ENCODE measurements around the gene G6PC3. TPM values are rescaled to one million over a fixed set of nuclear protein-coding genes. Genes with fewer than 3 reads are reported as not detected.
A peak's percentile ranks its signal among the peaks of the same experiment; 100 is the strongest.
"Not testable (repeated sequence)": the region's sequence is repeated elsewhere in the genome, so short reads cannot be mapped to it uniquely, and the experiment has no call there.

Gene G6PC3
- total RNA-seq, 6 experiments from 2014 or later, result 5.9 to 24.2 (median 9.9) TPM

- intact Hi-C loops (cut with DNase I), result no loop called here
- peak; percentile 86 to 97 (median 95) for DNase-seq
- peak; percentile 86 to 93 (median 92) for ATAC-seq
- Histone ChIP-seq H3K9me3 (no peaks in the 10 kb centered on the region), H3K4me3 (no peak overlapping the region), H3K36me3 (peaks cover 0 to 13% (median 0%) of the 10 kb centered on the region in 4 donors), H3K27me3 (no peaks in the 10 kb centered on the region), H3K27ac (peak overlapping the region; percentile 46 to 68 (median 62)), H3K4me1 (peaks cover 0 to 35% (median 19%) of the 10 kb centered on the region in 4 donors)
- TF ChIP-seq CTCF (IDR thresholded peaks at IDR 0.05), result no peak
- WGBS (ENCODE audit: insufficient coverage, low coverage, low lambda C conversion rate, missing lambda C conversion rate), result no CpG with 5 or more reads among the region's 13 CpGs
Observed at GRCh38 chr17:44097110-44097958, 26.8 kb downstream of the G6PC3 start.

- ATAC-seq; H3K36me3 ChIP-seq; H3K27me3 ChIP-seq; DNase-seq; H3K4me3 ChIP-seq; H3K27ac ChIP-seq; intact Hi-C loops (cut with DNase I); H3K9me3 ChIP-seq: not testable (repeated sequence)
- H3K4me1 ChIP-seq, result peaks cover 0 to 26% (median 16%) of the 10 kb centered on the region in 4 donors
- WGBS (ENCODE audit: insufficient coverage, low coverage, low lambda C conversion rate, missing lambda C conversion rate), result 17% methylated on average over 1 of the region's 6 CpGs
Observed at GRCh38 chr17:44101858-44102257, 31.3 kb downstream of the G6PC3 start.

GRCh38 chr17:44102849-44103622 is 32.5 kb downstream of the G6PC3 start:
- ATAC-seq, result no peak
- Histone ChIP-seq H3K27me3 (no peaks in the 10 kb centered on the region), H3K27ac (no peak overlapping the region), H3K4me1 (peaks cover 0 to 27% (median 15%) of the 10 kb centered on the region in 4 donors), H3K9me3 (no peaks in the 10 kb centered on the region), H3K4me3 (no peak overlapping the region), H3K36me3 (no peaks in the 10 kb centered on the region)
- no peak for TF ChIP-seq CTCF (IDR thresholded peaks at IDR 0.05)
- no peak for TF ChIP-seq POLR2A (IDR thresholded peaks at IDR 0.05)
- WGBS (ENCODE audit: insufficient coverage, low coverage, low lambda C conversion rate, missing lambda C conversion rate), result 94% methylated on average over 3 of the region's 16 CpGs
- intact Hi-C loops (cut with DNase I), result no loop called here
- DNase-seq, result no peak

- Histone ChIP-seq H3K9me3 (no peaks in the 10 kb centered on the region), H3K27me3 (no peaks in the 10 kb centered on the region), H3K27ac (no peak overlapping the region), H3K4me3 (no peak overlapping the region), H3K36me3 (no peaks in the 10 kb centered on the region), H3K4me1 (peaks cover 2 to 37% (median 26%) of the 10 kb centered on the region in 4 donors)
- no CpG with 5 or more reads among the region's 3 CpGs for WGBS (ENCODE audit: insufficient coverage, low coverage, low lambda C conversion rate, missing lambda C conversion rate)
- DNase-seq (no peak), ATAC-seq (no peak)
- TF ChIP-seq POLR2A (IDR thresholded peaks at IDR 0.05) (no peak), CTCF (IDR thresholded peaks at IDR 0.05) (no peak)
- intact Hi-C loops (cut with DNase I), result no loop called here
Observed at GRCh38 chr17:44105483-44105882, 34.9 kb downstream of the G6PC3 start.

- ATAC-seq, result no peak
- no CpG with 5 or more reads among the region's 3 CpGs for WGBS (ENCODE audit: insufficient coverage, low coverage, low lambda C conversion rate, missing lambda C conversion rate)
- H3K36me3 ChIP-seq, result no peaks in the 10 kb centered on the region
- peaks cover 2 to 42% (median 26%) of the 10 kb centered on the region in 4 donors for H3K4me1 ChIP-seq
- TF ChIP-seq CTCF (IDR thresholded peaks at IDR 0.05), result no peak
- no peak for TF ChIP-seq POLR2A (IDR thresholded peaks at IDR 0.05)
- no peak overlapping the region for H3K27ac ChIP-seq
- intact Hi-C loops (cut with DNase I), result no loop called here
- H3K4me3 ChIP-seq, result no peak overlapping the region
- DNase-seq, result no peak
- H3K27me3 ChIP-seq, result no peaks in the 10 kb centered on the region
- no peaks in the 10 kb centered on the region for H3K9me3 ChIP-seq
Observed at GRCh38 chr17:44105941-44106340, 35.4 kb downstream of the G6PC3 start.
